IMR-90 (cell line): ENCODE results near the gene TSPAN8.

ENCODE experiments used
- POLR2A ChIP-seq: IDR thresholded peaks from 2 replicates; pipeline ENCODE4 v1.6.1; 2012; ENCODE audit warnings: mild to moderate bottlenecking, low read depth, low read length
- TF ChIP-seq, protein P1 (sequence below): conservative IDR thresholded peaks from 2 replicates; pipeline ENCODE4 v1.5.1; 2012; ENCODE audit warnings: mild to moderate bottlenecking, low read depth, low read length, improper control_type of control experiment

DNA sequence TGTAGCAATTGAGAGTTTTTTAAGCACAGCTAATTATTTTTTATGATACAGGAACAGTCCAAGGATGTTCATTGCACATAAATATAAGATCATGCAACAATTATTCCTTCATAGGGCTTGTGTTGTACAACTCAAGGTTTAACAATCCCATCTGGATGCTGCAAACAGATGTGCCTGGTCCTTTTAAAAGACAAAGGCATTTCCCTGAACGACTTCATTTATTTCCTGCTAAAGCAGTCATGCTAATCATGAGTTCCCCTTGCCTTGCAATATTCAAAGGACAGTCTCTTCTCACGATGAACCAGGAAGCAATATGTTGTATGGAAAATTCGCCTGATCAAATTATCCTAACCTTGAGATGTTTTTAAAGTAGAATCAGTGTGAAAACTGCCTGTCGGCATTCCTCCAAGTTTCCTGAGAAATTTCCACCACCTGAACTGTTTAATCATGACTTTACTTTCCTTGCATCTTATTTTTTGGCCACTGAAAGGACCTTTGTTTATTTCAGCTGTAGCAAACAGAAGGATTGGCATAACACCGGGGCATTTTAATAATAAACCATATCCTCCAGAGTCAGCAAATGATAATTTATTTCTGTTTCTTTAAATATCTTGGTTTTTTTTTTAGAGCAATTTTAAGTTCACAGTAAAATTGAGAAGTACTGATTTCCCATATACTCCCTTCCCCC lies 33.9 kb upstream of the TSPAN8 start:
- TF ChIP-seq, protein P1, sequence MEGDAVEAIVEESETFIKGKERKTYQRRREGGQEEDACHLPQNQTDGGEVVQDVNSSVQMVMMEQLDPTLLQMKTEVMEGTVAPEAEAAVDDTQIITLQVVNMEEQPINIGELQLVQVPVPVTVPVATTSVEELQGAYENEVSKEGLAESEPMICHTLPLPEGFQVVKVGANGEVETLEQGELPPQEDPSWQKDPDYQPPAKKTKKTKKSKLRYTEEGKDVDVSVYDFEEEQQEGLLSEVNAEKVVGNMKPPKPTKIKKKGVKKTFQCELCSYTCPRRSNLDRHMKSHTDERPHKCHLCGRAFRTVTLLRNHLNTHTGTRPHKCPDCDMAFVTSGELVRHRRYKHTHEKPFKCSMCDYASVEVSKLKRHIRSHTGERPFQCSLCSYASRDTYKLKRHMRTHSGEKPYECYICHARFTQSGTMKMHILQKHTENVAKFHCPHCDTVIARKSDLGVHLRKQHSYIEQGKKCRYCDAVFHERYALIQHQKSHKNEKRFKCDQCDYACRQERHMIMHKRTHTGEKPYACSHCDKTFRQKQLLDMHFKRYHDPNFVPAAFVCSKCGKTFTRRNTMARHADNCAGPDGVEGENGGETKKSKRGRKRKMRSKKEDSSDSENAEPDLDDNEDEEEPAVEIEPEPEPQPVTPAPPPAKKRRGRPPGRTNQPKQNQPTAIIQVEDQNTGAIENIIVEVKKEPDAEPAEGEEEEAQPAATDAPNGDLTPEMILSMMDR: no peak
- TF ChIP-seq POLR2A: no peak
